NCI-H1930 (cell line): ENCODE data around the gene INHBB.
"Not testable (repeated sequence)": the region's sequence is repeated elsewhere in the genome, so short reads cannot be mapped to it uniquely, and the experiment has no call there.

Experiments used
- DNase-seq, 2 experiments: peaks; one replicate each; lab custom pipeline; 2025; lab: John Stamatoyannopoulos, UW

The INHBB gene

DNA sequence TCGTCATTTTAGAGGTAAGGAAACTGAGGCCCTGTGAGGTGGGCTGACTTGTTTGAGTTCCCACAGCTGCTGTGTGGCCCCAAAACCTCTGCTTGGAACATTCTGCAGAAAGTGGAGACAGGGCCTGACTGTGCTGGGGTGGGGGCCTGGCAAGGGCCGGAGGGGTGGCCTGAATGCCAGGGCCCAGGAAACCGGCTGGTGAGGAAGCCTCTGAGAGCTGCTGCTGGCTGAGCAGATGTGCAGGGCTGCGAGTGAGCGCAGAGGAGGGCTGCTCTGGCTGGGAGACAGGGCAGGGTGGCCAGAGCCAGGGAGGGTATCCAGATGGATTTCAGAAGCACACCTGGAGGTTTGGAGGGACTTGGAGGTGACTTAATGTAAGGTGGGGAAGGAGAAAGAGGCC is 29.9 kb upstream of the INHBB start:
- no peak for DNase-seq

GRCh38 chr2:120316528-120317179 is 29.3 kb upstream of the INHBB start:
- no peak for DNase-seq

GRCh38 chr2:120317180-120317533 is 28.8 kb upstream of the INHBB start:
- DNase-seq, result no peak

DNA sequence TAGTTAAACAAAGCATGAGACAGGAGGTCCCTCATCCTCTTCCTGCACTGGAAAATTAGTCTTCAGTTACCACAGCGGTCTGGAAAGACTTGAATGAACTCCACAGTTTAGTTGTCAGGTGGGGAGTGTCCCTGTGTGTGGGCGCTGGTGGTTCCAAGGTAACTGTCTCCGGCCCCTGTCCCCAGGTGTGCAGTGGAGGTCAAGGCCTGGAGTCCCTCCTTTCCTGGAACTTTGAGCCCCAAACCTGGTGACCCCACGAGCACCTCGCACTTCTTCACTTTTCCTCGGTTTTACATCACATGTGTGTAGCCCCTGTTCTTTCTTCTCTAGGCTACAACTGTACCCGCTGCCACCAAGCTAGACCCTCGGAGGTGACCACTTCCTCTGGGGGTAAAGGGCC is 28.0 kb upstream of the INHBB start:
- no peak for DNase-seq

DNA sequence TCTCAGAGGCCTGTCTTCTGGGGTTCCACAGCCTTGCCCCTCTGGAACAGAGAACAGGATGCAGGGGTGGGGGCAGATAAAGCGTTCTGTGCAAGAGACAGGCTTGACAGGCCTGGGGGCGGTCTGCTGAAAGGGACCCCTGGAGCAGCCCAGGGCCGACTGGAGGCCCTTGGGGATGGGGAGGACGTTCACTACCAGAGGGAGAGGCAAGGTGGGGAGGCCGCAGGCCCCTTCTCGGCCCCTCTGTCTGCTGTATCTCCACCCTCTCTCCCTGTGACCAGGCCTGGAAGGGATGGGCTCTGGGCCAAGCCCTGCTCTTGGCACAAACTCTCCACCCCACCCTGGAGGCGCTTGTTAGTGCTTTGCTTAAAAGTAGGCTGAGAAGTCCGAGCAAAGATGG is 27.3 kb upstream of the INHBB start:
- DNase-seq, result no peak

GRCh38 chr2:120319123-120319522 is 26.8 kb upstream of the INHBB start:
- no peak for DNase-seq

- DNase-seq, result no peak
These were observed 26.1 kb upstream of the INHBB start for GRCh38 chr2:120319686-120320317.

- DNase-seq, result no peak
These were observed 25.6 kb upstream of the INHBB start for GRCh38 chr2:120320318-120320851.

DNA sequence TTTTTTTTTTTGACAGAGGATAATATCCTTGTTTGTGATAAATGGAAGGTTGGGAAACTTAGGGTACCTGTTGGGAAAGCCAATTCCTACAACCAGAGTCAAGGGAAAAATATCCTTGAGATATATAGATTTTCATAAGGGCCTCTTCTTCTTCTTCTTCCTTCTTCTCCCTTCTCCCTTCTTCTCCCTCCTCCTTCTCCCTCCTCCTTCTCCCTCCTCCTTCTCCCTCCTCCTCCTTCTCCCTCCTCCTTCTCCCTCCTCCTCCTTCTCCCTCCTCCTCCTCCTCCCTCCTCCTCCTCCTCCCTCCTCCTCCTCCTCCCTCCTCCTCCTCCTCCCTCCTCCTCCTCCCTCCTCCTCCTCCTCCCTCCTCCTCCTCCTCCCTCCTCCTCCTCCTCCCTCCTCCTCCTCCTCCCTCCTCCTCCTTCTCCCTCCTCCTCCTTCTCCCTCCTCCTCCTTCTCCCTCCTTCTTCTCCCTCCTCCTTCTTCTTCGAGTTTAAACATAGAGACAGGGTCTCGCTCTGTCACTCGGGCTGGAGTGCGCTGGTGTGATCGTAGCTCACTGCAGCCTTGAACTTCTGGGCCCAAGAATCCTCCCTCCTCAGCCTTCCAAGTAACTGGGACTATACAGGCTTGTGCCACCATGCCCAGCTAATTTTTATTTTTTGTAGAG is 24.9 kb upstream of the INHBB start:
- DNase-seq, result not testable (repeated sequence)

- DNase-seq, result no peak
These were observed 24.1 kb upstream of the INHBB start for GRCh38 chr2:120321721-120322284.

GRCh38 chr2:120322329-120322728 is 23.6 kb upstream of the INHBB start:
- DNase-seq, result no peak

- DNase-seq, result no peak
These were observed 22.7 kb upstream of the INHBB start for GRCh38 chr2:120323214-120323613.

DNA sequence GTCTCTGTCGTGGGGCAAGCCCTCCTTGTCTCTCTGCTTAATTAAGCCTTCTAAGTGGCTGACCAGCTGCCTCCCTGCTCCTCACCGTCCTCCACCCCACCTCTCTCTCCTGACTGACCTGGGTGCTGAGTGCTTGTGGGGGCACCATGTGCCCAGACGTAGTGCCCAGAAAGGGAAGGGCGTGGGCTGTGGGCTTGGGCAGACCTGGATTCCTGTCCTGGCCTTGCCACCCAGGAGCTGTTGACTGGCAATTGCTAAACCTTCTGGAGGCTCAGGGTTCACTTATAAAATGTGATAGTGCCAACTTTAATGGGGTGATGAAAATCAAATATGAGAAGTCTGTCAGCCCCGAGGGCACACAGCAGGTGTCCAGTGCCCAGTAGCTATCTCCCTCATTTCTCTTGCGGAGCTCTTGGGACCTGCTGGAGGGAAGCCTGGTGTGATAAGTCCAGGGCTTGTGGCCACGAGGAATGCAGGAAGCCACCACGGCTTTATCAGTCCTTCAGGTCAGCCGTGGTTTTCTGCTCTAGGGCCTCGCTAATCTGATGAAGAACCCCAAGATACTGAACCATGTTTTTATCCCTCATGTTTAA is 22.0 kb upstream of the INHBB start:
- DNase-seq, result no peak

DNA sequence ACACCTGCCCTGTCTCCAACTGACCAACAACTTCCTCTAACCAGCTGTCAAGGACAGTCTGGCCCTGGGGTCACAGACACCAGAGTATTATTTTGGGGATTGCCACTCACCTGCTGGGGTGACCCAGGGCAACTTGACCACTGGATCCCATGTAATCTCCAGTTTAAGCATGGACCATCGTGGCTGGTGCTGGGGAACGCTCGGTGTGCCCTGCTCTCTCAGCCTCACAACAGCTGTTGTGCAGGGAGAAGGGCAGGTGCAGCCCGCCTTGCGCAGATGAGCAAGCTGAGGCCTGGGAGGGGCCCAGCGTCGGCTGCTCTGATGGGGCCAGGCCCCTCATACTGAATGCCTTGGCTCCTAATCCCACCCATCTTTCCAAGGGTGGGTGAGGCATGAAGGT is 21.0 kb upstream of the INHBB start:
- DNase-seq, result no peak

GRCh38 chr2:120326066-120326465 is 19.9 kb upstream of the INHBB start:
- no peak for DNase-seq

DNA sequence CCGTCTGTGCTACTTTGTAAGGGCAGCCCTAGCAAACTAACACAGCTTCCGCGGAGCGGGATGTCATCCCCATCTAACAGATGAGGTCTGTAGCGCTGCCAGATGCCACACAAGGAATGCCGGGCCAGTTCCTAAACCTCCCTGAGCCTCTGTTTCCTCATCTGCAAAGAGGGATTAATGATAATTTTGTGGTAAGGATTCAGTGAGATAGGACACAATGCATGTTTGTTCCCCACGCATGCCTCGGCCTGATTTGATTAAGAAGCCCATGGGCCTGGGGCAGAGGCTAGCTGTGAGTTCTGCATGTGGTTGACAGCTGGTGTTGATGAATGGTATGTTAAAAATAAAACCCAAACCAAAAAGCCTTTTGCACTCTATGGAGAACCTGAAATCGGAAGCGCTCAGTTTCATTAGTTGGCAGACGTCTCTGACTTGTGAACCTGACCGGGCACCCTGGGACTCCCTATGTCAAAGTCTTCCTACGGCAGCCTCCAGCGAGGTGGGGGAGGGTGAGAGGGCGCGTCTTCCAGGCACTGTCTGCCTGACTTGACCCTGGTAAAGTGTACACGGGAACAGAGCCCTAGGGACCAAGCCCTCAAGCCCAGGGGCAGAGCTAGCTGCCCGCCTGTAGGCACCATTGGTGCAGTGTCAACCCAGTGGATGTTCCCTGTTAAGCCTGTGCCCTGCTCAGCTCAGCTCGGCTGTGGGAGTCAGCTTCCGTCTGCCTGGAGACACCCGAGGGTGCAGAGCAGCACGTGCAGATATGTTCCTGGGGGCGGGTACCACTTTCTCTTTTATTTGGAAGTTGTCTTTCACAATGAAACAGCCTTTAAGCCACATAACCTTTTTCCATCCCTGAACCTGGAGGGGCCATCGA is 14.8 kb upstream of the INHBB start:
- no peak for DNase-seq

DNA sequence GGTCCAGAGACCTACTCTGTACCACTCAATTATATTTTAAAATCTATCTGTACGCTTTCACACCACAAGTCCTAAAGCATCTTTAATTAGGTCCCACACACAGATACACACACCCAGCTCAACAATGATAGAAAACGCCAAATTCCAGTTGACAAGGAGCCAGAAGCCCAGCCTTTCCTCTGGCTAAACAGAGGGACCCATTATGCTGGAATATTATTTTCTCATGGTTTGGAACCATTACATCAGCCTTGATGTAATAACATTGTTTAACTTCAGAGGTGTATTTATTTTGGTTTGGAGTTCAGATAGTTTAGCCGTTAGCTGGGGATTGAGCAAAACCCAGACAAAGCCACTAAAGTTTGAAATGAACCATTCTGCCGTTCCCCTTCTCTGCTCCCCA is 14.0 kb upstream of the INHBB start:
- no peak for DNase-seq

DNA sequence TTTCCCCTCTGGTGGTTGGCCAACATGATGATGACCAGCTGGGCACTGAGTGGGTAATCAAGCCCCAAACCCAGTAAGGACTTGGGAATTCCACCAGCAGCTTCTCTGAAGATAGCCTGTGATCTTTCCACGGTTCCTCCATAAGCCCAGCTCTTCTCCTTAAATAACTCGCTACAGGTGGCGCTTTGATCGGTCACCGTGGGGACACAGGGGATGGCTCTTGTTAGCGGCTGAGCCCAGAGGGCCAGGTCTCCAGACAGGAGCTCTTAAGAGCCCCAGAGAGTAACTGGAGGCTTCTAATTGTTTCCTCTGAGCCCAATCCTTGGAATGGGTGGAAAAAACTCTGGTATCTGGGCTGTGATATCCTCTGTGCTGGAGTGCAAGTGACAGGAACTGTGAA is 13.6 kb upstream of the INHBB start:
- no peak for DNase-seq

GRCh38 chr2:120334068-120334467 is 11.9 kb upstream of the INHBB start:
- no peak for DNase-seq

- no peak for DNase-seq
These were observed 9.2 kb upstream of the INHBB start for GRCh38 chr2:120336749-120337148.

DNA sequence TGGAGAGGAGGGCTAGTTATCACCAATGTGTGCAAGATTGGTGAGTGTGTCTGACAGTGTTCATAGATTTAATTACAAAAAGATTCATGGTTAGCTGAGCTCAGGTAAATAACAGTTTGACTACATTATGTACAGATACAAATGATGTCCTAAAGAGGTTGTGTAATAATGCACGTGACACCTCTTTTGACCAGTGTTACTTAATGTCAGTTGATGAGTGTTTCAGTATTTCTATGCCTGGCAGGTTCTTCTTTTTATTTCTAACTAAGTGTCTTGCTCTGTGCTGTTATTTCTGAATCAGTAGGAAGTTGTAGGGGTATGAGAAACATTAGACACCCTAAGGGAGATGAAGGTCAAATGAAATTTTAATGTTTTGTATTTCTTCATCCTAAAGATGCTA is 7.9 kb upstream of the INHBB start:
- DNase-seq, result no peak

GRCh38 chr2:120341977-120342376 is 4.0 kb upstream of the INHBB start:
- DNase-seq, result no peak
